ENCODE measurements around the gene SKAP2. TPM values are rescaled to one million over a fixed set of nuclear protein-coding genes. Genes with fewer than 3 reads are reported as not detected.

SKAP2 gene
- total and polyA plus RNA-seq, 9 donors: 6.3 to 15.1 (median 9.6) TPM

- Histone ChIP-seq H3K27me3 (ENCODE audit: control insufficient read depth, insufficient read depth, low read length) (no peaks in the 10 kb centered on the region), H3K4me1 (ENCODE audit: control insufficient read depth, insufficient read depth, low read length) (no peaks in the 10 kb centered on the region), H3K4me3 (ENCODE audit: low read length) (no peak overlapping the region), H3K9me3 (replicated peaks; ENCODE audit: control insufficient read depth, low read depth, low read length) (no peaks in the 10 kb centered on the region), H3K36me3 (ENCODE audit: control insufficient read depth, insufficient read depth, low read length) (no peaks in the 10 kb centered on the region), H3K27ac (ENCODE audit: low read length) (no peak overlapping the region)
- 58% methylated on average over 2 of the region's 3 CpGs for WGBS (ENCODE audit: insufficient coverage)
- DNase-seq: no peak
These were observed 80.3 kb downstream of the SKAP2 start for GRCh38 chr7:26784118-26784517.

- Histone ChIP-seq H3K36me3 (ENCODE audit: control insufficient read depth, insufficient read depth, low read length) (no peaks in the 10 kb centered on the region), H3K4me1 (ENCODE audit: control insufficient read depth, insufficient read depth, low read length) (no peaks in the 10 kb centered on the region)
- WGBS (ENCODE audit: insufficient coverage): no CpG with 5 or more reads among the region's 2 CpGs
These were observed 81.9 kb downstream of the SKAP2 start for GRCh38 chr7:26782501-26782900.

GRCh38 chr7:26779978-26780595 is 84.3 kb downstream of the SKAP2 start:
- Histone ChIP-seq H3K4me3 (ENCODE audit: low read length) (no peak overlapping the region), H3K27ac (ENCODE audit: low read length) (no peak overlapping the region), H3K9me3 (replicated peaks; ENCODE audit: control insufficient read depth, low read depth, low read length) (no peaks in the 10 kb centered on the region), H3K4me1 (ENCODE audit: control insufficient read depth, insufficient read depth, low read length) (no peaks in the 10 kb centered on the region), H3K36me3 (ENCODE audit: control insufficient read depth, insufficient read depth, low read length) (no peaks in the 10 kb centered on the region), H3K27me3 (ENCODE audit: control insufficient read depth, insufficient read depth, low read length) (no peaks in the 10 kb centered on the region)
- no peak for DNase-seq
- no CpG with 5 or more reads among the region's 1 CpG for WGBS (ENCODE audit: insufficient coverage)

More at GRCh38 chr7:26782501-26782900, 81.9 kb downstream of the SKAP2 start:
- H3K27me3 ChIP-seq (ENCODE audit: control insufficient read depth, insufficient read depth, low read length): no peaks in the 10 kb centered on the region
- H3K27ac ChIP-seq (ENCODE audit: low read length): no peak overlapping the region
- no peak overlapping the region for H3K4me3 ChIP-seq (ENCODE audit: low read length)
- DNase-seq: no peak
- no peaks in the 10 kb centered on the region for H3K9me3 ChIP-seq (replicated peaks; ENCODE audit: control insufficient read depth, low read depth, low read length)

- no peak for DNase-seq
- no peaks in the 10 kb centered on the region for H3K27me3 ChIP-seq (ENCODE audit: control insufficient read depth, insufficient read depth, low read length)
- no peaks in the 10 kb centered on the region for H3K36me3 ChIP-seq (ENCODE audit: control insufficient read depth, insufficient read depth, low read length)
- no peak overlapping the region for H3K4me3 ChIP-seq (ENCODE audit: low read length)
- H3K4me1 ChIP-seq (ENCODE audit: control insufficient read depth, insufficient read depth, low read length): no peaks in the 10 kb centered on the region
- no peaks in the 10 kb centered on the region for H3K9me3 ChIP-seq (replicated peaks; ENCODE audit: control insufficient read depth, low read depth, low read length)
- H3K27ac ChIP-seq (ENCODE audit: low read length): no peak overlapping the region
These were observed 87.0 kb downstream of the SKAP2 start for GRCh38 chr7:26777385-26777784.

GRCh38 chr7:26760501-26760900 is 103.9 kb downstream of the SKAP2 start:
- no peak for DNase-seq
- Histone ChIP-seq H3K27ac (ENCODE audit: low read length) (no peak overlapping the region), H3K4me3 (ENCODE audit: low read length) (no peak overlapping the region), H3K4me1 (ENCODE audit: control insufficient read depth, insufficient read depth, low read length) (no peaks in the 10 kb centered on the region), H3K36me3 (ENCODE audit: control insufficient read depth, insufficient read depth, low read length) (no peaks in the 10 kb centered on the region), H3K27me3 (ENCODE audit: control insufficient read depth, insufficient read depth, low read length) (no peaks in the 10 kb centered on the region), H3K9me3 (replicated peaks; ENCODE audit: control insufficient read depth, low read depth, low read length) (no peaks in the 10 kb centered on the region)
- no CpG with 5 or more reads among the region's 1 CpG for WGBS (ENCODE audit: insufficient coverage)

- no peaks in the 10 kb centered on the region for H3K9me3 ChIP-seq (replicated peaks; ENCODE audit: control insufficient read depth, low read depth, low read length)
- no peaks in the 10 kb centered on the region for H3K36me3 ChIP-seq (ENCODE audit: control insufficient read depth, insufficient read depth, low read length)
- WGBS (ENCODE audit: insufficient coverage): no CpG with 5 or more reads among the region's 2 CpGs
- DNase-seq: no peak
- H3K27ac ChIP-seq (ENCODE audit: low read length): no peak overlapping the region
- no peaks in the 10 kb centered on the region for H3K27me3 ChIP-seq (ENCODE audit: control insufficient read depth, insufficient read depth, low read length)
- no peaks in the 10 kb centered on the region for H3K4me1 ChIP-seq (ENCODE audit: control insufficient read depth, insufficient read depth, low read length)
- no peak overlapping the region for H3K4me3 ChIP-seq (ENCODE audit: low read length)
These were observed 105.3 kb downstream of the SKAP2 start for GRCh38 chr7:26759108-26759507.

- Histone ChIP-seq H3K27me3 (ENCODE audit: control insufficient read depth, insufficient read depth, low read length) (no peaks in the 10 kb centered on the region), H3K9me3 (replicated peaks; ENCODE audit: control insufficient read depth, low read depth, low read length) (no peaks in the 10 kb centered on the region), H3K4me1 (ENCODE audit: control insufficient read depth, insufficient read depth, low read length) (no peaks in the 10 kb centered on the region), H3K4me3 (ENCODE audit: low read length) (no peak overlapping the region), H3K36me3 (ENCODE audit: control insufficient read depth, insufficient read depth, low read length) (no peaks in the 10 kb centered on the region), H3K27ac (ENCODE audit: low read length) (no peak overlapping the region)
- WGBS (ENCODE audit: insufficient coverage): no CpG with 5 or more reads among the region's 2 CpGs
- DNase-seq: no peak
These were observed 121.2 kb downstream of the SKAP2 start for GRCh38 chr7:26743205-26743604.

- no peaks in the 10 kb centered on the region for H3K4me1 ChIP-seq (ENCODE audit: control insufficient read depth, insufficient read depth, low read length)
- 73% methylated on average over 1 of the region's 2 CpGs for WGBS (ENCODE audit: insufficient coverage)
- no peak overlapping the region for H3K4me3 ChIP-seq (ENCODE audit: low read length)
- H3K9me3 ChIP-seq (replicated peaks; ENCODE audit: control insufficient read depth, low read depth, low read length): no peaks in the 10 kb centered on the region
- H3K36me3 ChIP-seq (ENCODE audit: control insufficient read depth, insufficient read depth, low read length): no peaks in the 10 kb centered on the region
- H3K27me3 ChIP-seq (ENCODE audit: control insufficient read depth, insufficient read depth, low read length): no peaks in the 10 kb centered on the region
- no peak for DNase-seq
- H3K27ac ChIP-seq (ENCODE audit: low read length): no peak overlapping the region
These were observed 128.3 kb downstream of the SKAP2 start for GRCh38 chr7:26735976-26736600.

- no peaks in the 10 kb centered on the region for H3K4me1 ChIP-seq (ENCODE audit: control insufficient read depth, insufficient read depth, low read length)
- H3K36me3 ChIP-seq (ENCODE audit: control insufficient read depth, insufficient read depth, low read length): no peaks in the 10 kb centered on the region
- H3K4me3 ChIP-seq (ENCODE audit: low read length): no peak overlapping the region
- DNase-seq: no peak
- no peaks in the 10 kb centered on the region for H3K9me3 ChIP-seq (replicated peaks; ENCODE audit: control insufficient read depth, low read depth, low read length)
- WGBS (ENCODE audit: insufficient coverage): no CpG with 5 or more reads among the region's 2 CpGs
- H3K27me3 ChIP-seq (ENCODE audit: control insufficient read depth, insufficient read depth, low read length): no peaks in the 10 kb centered on the region
- H3K27ac ChIP-seq (ENCODE audit: low read length): no peak overlapping the region
These were observed 135.1 kb downstream of the SKAP2 start for GRCh38 chr7:26729150-26729775.

GRCh38 chr7:26726051-26726450 is 138.3 kb downstream of the SKAP2 start:
- H3K36me3 ChIP-seq (ENCODE audit: control insufficient read depth, insufficient read depth, low read length): no peaks in the 10 kb centered on the region
- H3K4me1 ChIP-seq (ENCODE audit: control insufficient read depth, insufficient read depth, low read length): peaks cover 3% of the 10 kb centered on the region
- no peak overlapping the region for H3K27ac ChIP-seq (ENCODE audit: low read length)
- DNase-seq: no peak
- 44% methylated on average over 1 of the region's 1 CpG for WGBS (ENCODE audit: insufficient coverage)
- H3K27me3 ChIP-seq (ENCODE audit: control insufficient read depth, insufficient read depth, low read length): no peaks in the 10 kb centered on the region
- H3K4me3 ChIP-seq (ENCODE audit: low read length): no peak overlapping the region
- H3K9me3 ChIP-seq (replicated peaks; ENCODE audit: control insufficient read depth, low read depth, low read length): no peaks in the 10 kb centered on the region
